Mucosa of stomach (tissue), 1 donor: ENCODE data around the gene HSD17B1.
A peak's percentile ranks its signal among the peaks of the same experiment; 100 is the strongest.

Experiments
- H3K27me3 ChIP-seq: one replicate; pipeline ENCODE4 v1.7.0; 2013; ENCODE audit warnings: mild to moderate bottlenecking, low read length; ENCODE audit not compliant: control insufficient read depth, insufficient read depth
- H3K36me3 ChIP-seq: one replicate; pipeline ENCODE4 v1.7.0; 2013; ENCODE audit warnings: low read length; ENCODE audit not compliant: control insufficient read depth, insufficient read depth
- H3K4me1 ChIP-seq: one replicate; pipeline ENCODE4 v1.7.0; 2013; ENCODE audit warnings: mild to moderate bottlenecking, low read length; ENCODE audit not compliant: control insufficient read depth, insufficient read depth
- H3K4me3 ChIP-seq: one replicate; pipeline ENCODE4 v1.7.0; 2013; ENCODE audit warnings: low read length
- H3K9ac ChIP-seq: one replicate; pipeline ENCODE4 v1.7.0; 2013; ENCODE audit warnings: mild to moderate bottlenecking, low read length, moderate library complexity
- H3K9me3 ChIP-seq: one replicate; pipeline ENCODE4 v1.7.0; 2013; ENCODE audit warnings: mild to moderate bottlenecking, low read length, moderate library complexity; ENCODE audit not compliant: control insufficient read depth
- donor health status: Pancreatic carcinoma.

HSD17B1 gene

GRCh38 chr17:42579794-42580551 is 27.2 kb downstream of the HSD17B1 start:
- H3K36me3 ChIP-seq: peaks cover 21% of the 10 kb centered on the region
- no peak overlapping the region for H3K4me3 ChIP-seq

GRCh38 chr17:42581744-42582270 is 29.1 kb downstream of the HSD17B1 start:
- Histone ChIP-seq H3K4me1 (peaks cover 29% of the 10 kb centered on the region), H3K9me3 (no peaks in the 10 kb centered on the region), H3K27me3 (no peaks in the 10 kb centered on the region), H3K4me3 (no peak overlapping the region), H3K36me3 (peaks cover 21% of the 10 kb centered on the region), H3K9ac (no peak overlapping the region)

More at GRCh38 chr17:42579794-42580551, 27.2 kb downstream of the HSD17B1 start:
- no peaks in the 10 kb centered on the region for H3K9me3 ChIP-seq
- H3K9ac ChIP-seq: no peak overlapping the region
- peaks cover 13% of the 10 kb centered on the region for H3K4me1 ChIP-seq
- no peaks in the 10 kb centered on the region for H3K27me3 ChIP-seq

- H3K9me3 ChIP-seq: no peaks in the 10 kb centered on the region
- no peak overlapping the region for H3K9ac ChIP-seq
- peaks cover 21% of the 10 kb centered on the region for H3K36me3 ChIP-seq
- H3K4me1 ChIP-seq: peaks cover 30% of the 10 kb centered on the region
- no peak overlapping the region for H3K4me3 ChIP-seq
- H3K27me3 ChIP-seq: no peaks in the 10 kb centered on the region
Measured at GRCh38 chr17:42584880-42585279, 32.2 kb downstream of the HSD17B1 start.

- H3K27me3 ChIP-seq: no peaks in the 10 kb centered on the region
- H3K9ac ChIP-seq: no peak overlapping the region
- H3K4me1 ChIP-seq: peaks cover 30% of the 10 kb centered on the region
- H3K9me3 ChIP-seq: no peaks in the 10 kb centered on the region
- H3K36me3 ChIP-seq: peaks cover 21% of the 10 kb centered on the region
- no peak overlapping the region for H3K4me3 ChIP-seq
Measured at GRCh38 chr17:42585353-42585752, 32.6 kb downstream of the HSD17B1 start.

GRCh38 chr17:42586514-42587230 is 33.9 kb downstream of the HSD17B1 start:
- Histone ChIP-seq H3K27me3 (no peaks in the 10 kb centered on the region), H3K9ac (no peak overlapping the region), H3K36me3 (peaks cover 22% of the 10 kb centered on the region), H3K4me3 (no peak overlapping the region), H3K9me3 (no peaks in the 10 kb centered on the region), H3K4me1 (peaks cover 30% of the 10 kb centered on the region)

GRCh38 chr17:42590886-42591285 is 38.2 kb downstream of the HSD17B1 start:
- Histone ChIP-seq H3K9ac (no peak overlapping the region), H3K27me3 (no peaks in the 10 kb centered on the region), H3K36me3 (peaks cover 4% of the 10 kb centered on the region), H3K4me3 (no peak overlapping the region), H3K4me1 (peaks cover 20% of the 10 kb centered on the region), H3K9me3 (no peaks in the 10 kb centered on the region)

GRCh38 chr17:42591411-42591810 is 38.7 kb downstream of the HSD17B1 start:
- Histone ChIP-seq H3K27me3 (no peaks in the 10 kb centered on the region), H3K36me3 (peaks cover 4% of the 10 kb centered on the region), H3K9ac (no peak overlapping the region), H3K4me3 (no peak overlapping the region), H3K9me3 (no peaks in the 10 kb centered on the region), H3K4me1 (peaks cover 17% of the 10 kb centered on the region)

GRCh38 chr17:42596386-42596785 is 43.7 kb downstream of the HSD17B1 start:
- no peak overlapping the region for H3K9ac ChIP-seq
- H3K4me1 ChIP-seq: no peaks in the 10 kb centered on the region
- no peak overlapping the region for H3K4me3 ChIP-seq
- no peaks in the 10 kb centered on the region for H3K27me3 ChIP-seq
- no peaks in the 10 kb centered on the region for H3K36me3 ChIP-seq
- H3K9me3 ChIP-seq: no peaks in the 10 kb centered on the region

- Histone ChIP-seq H3K4me1 (no peaks in the 10 kb centered on the region), H3K36me3 (no peaks in the 10 kb centered on the region), H3K4me3 (no peak overlapping the region), H3K9me3 (no peaks in the 10 kb centered on the region), H3K9ac (peak overlapping the region; percentile 15), H3K27me3 (no peaks in the 10 kb centered on the region)
Measured at GRCh38 chr17:42598905-42599304, 46.2 kb downstream of the HSD17B1 start.

GRCh38 chr17:42603318-42603717 is 50.6 kb downstream of the HSD17B1 start:
- Histone ChIP-seq H3K4me3 (no peak overlapping the region), H3K4me1 (no peaks in the 10 kb centered on the region), H3K9ac (no peak overlapping the region), H3K36me3 (no peaks in the 10 kb centered on the region), H3K27me3 (no peaks in the 10 kb centered on the region), H3K9me3 (no peaks in the 10 kb centered on the region)
